NB4 (cell line): ENCODE results near the gene BTBD2.

Experiments
- DNase-seq: peaks from one replicate; pipeline ENCODE4 v3.0.0; 2010; ENCODE audit warnings: low read depth
- H3K4me3 ChIP-seq: one replicate; pipeline ENCODE4 v1.5.1; 2011; ENCODE audit warnings: mild to moderate bottlenecking, low read depth, low read length, moderate library complexity
- MYC ChIP-seq: IDR thresholded peaks from 2 replicates; pipeline ENCODE4 v1.6.1; 2011; ENCODE audit warnings: low read depth, low read length
- POLR2A ChIP-seq: IDR thresholded peaks from 2 replicates; pipeline ENCODE4 v1.6.1; 2011; ENCODE audit warnings: mild to moderate bottlenecking; ENCODE audit not compliant: insufficient read length; ENCODE audit errors: extremely low read depth
- TF ChIP-seq, protein P1 (sequence below): IDR thresholded peaks from one replicate; pipeline ENCODE4 v1.5.1; 2012; ENCODE audit warnings: low read depth, low read length
- TF ChIP-seq, protein P2 (sequence below): IDR thresholded peaks from 2 replicates; pipeline ENCODE4 v1.6.1; 2011; ENCODE audit warnings: low read depth, low read length

Gene BTBD2

DNA sequence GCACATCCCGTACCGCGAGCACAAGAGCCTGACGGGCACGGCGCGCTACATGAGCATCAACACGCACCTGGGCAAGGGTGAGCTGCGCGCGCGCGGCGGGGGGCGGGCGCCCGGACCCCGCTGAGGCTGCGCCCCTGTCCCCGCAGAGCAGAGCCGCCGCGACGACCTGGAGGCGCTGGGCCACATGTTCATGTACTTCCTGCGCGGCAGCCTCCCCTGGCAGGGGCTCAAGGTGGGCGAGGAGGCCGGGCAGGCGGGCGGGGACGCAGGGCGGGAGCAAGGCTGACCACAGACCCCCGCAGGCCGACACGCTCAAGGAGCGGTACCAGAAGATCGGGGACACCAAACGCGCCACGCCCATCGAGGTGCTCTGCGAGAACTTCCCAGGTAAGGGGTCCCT is 36.5 kb downstream of the BTBD2 start:
- TF ChIP-seq MYC = no peak
- no peak for TF ChIP-seq POLR2A
- TF ChIP-seq, protein P1, sequence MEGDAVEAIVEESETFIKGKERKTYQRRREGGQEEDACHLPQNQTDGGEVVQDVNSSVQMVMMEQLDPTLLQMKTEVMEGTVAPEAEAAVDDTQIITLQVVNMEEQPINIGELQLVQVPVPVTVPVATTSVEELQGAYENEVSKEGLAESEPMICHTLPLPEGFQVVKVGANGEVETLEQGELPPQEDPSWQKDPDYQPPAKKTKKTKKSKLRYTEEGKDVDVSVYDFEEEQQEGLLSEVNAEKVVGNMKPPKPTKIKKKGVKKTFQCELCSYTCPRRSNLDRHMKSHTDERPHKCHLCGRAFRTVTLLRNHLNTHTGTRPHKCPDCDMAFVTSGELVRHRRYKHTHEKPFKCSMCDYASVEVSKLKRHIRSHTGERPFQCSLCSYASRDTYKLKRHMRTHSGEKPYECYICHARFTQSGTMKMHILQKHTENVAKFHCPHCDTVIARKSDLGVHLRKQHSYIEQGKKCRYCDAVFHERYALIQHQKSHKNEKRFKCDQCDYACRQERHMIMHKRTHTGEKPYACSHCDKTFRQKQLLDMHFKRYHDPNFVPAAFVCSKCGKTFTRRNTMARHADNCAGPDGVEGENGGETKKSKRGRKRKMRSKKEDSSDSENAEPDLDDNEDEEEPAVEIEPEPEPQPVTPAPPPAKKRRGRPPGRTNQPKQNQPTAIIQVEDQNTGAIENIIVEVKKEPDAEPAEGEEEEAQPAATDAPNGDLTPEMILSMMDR = no peak
- TF ChIP-seq, protein P2, sequence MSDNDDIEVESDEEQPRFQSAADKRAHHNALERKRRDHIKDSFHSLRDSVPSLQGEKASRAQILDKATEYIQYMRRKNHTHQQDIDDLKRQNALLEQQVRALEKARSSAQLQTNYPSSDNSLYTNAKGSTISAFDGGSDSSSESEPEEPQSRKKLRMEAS = no peak
- H3K4me3 ChIP-seq = no peak overlapping the region
- DNase-seq = no peak

- no peak for TF ChIP-seq POLR2A
- no peak for TF ChIP-seq MYC
- H3K4me3 ChIP-seq = no peak overlapping the region
- DNase-seq = no peak
These were observed 37.1 kb downstream of the BTBD2 start for GRCh38 chr19:1978346-1978894.

- DNase-seq = no peak
- TF ChIP-seq MYC = no peak
- TF ChIP-seq POLR2A = no peak
- TF ChIP-seq, protein P1 = no peak
- TF ChIP-seq, protein P2 = no peak
- H3K4me3 ChIP-seq = no peak overlapping the region
These were observed 38.4 kb downstream of the BTBD2 start for GRCh38 chr19:1977120-1977519.

- no peak overlapping the region for H3K4me3 ChIP-seq
- no peak for TF ChIP-seq MYC
- DNase-seq = no peak
These were observed 40.4 kb downstream of the BTBD2 start for GRCh38 chr19:1975162-1975480.

DNA sequence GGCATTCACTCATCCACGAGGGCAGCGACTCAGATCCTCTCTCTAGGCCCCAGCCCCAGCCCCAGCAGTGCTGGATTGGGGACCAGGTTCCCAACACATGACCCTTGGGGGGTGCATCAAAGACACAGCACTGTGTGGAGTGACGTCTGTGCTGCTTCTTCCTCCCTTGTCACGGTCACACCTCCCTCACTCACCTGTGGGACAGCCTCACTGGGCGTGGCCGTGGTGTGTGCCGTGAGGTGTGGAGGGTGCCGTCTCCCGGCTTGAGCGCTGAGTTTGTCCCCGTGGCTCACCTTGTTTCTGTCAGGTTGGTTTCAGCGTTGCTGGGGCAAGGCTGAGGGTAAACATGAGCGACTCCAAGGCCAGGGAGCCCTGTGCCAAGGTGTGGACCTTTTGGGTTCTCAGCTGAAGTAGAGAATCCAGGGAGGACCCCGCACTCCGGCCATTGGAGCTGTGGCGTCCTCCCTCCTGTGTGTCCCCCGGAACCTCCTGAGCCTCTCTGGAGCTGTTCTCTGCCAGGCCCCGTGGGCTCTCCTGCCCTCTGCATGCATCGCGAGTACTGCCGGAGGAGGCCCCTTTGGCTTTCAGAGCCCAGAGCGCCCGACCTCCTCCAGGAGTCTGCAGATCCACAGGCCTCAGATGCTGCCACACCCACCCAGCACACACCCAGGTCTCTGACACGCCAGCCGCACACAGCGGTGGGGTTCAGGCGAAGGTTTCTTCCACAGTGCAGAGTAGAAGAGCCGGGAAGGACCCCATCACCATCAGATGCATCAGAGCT is 40.9 kb downstream of the BTBD2 start:
- no peak overlapping the region for H3K4me3 ChIP-seq
- no peak for DNase-seq
- TF ChIP-seq MYC (no peak), POLR2A (no peak)
- TF ChIP-seq, protein P2 = no peak
- TF ChIP-seq, protein P1 = no peak

GRCh38 chr19:1970806-1971502 is 44.6 kb downstream of the BTBD2 start:
- DNase-seq = no peak
- H3K4me3 ChIP-seq = no peak overlapping the region
- TF ChIP-seq, protein P1 = no peak
- TF ChIP-seq, protein P2 = no peak
- TF ChIP-seq POLR2A (no peak), MYC (no peak)
